GM12878 (cell line): ENCODE data around the gene TXLNG.

ENCODE experiments used
- CHD2 ChIP-seq: IDR thresholded peaks from 2 replicates; pipeline ENCODE4 v1.6.1; 2011; ENCODE audit warnings: low read depth, low read length, improper control_type of control experiment, borderline replicate concordance
- SIN3A ChIP-seq: IDR thresholded peaks from 2 replicates; pipeline ENCODE4 v1.6.1; 2012; ENCODE audit warnings: low read depth, low read length, improper control_type of control experiment
- ZNF207 ChIP-seq: fragments of 450-650 bp; IDR thresholded peaks from 2 replicates; pipeline ENCODE4 v1.6.1; 2014; ENCODE audit warnings: antibody characterized with exemption, mild to moderate bottlenecking, borderline replicate concordance

GRCh38 chrX:16785247-16786138 is 773 bp upstream of the TXLNG start:
- TF ChIP-seq SIN3A (no peak), ZNF207 (no peak), CHD2 (no peak)
